ENCODE data around the gene PRAF2.

DNA sequence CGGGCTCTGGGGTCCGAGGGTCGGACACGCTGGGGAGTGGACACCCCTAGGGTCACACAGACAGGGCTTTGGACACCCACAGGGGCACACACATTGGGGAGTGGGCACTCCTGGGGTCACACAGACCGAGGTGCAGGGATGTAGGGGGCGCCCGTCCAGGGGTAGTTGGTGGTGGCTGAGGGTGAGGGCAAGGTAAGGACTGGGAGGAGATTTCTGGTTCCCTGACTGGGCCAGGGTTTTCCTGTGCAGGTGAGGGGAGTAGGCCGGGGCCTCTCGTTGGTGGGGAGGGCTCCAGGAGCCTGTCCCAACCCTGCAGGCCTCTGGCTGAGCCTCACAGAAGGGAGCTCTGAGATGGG is 27.8 kb upstream of the PRAF2 start:
- TF ChIP-seq, protein P1, sequence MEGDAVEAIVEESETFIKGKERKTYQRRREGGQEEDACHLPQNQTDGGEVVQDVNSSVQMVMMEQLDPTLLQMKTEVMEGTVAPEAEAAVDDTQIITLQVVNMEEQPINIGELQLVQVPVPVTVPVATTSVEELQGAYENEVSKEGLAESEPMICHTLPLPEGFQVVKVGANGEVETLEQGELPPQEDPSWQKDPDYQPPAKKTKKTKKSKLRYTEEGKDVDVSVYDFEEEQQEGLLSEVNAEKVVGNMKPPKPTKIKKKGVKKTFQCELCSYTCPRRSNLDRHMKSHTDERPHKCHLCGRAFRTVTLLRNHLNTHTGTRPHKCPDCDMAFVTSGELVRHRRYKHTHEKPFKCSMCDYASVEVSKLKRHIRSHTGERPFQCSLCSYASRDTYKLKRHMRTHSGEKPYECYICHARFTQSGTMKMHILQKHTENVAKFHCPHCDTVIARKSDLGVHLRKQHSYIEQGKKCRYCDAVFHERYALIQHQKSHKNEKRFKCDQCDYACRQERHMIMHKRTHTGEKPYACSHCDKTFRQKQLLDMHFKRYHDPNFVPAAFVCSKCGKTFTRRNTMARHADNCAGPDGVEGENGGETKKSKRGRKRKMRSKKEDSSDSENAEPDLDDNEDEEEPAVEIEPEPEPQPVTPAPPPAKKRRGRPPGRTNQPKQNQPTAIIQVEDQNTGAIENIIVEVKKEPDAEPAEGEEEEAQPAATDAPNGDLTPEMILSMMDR (IDR thresholded peaks at IDR 0.05) = peak; percentile 14; the same call in 1 of the 2 replicates
- no peak for TF ChIP-seq SIN3A (IDR thresholded peaks at IDR 0.05; ENCODE audit: borderline replicate concordance, insufficient read depth, low read depth, low read length)
- no peak for TF ChIP-seq POLR2AphosphoS5 (IDR thresholded peaks at IDR 0.05; ENCODE audit: low read depth, low read length)
- TF ChIP-seq, protein P2, sequence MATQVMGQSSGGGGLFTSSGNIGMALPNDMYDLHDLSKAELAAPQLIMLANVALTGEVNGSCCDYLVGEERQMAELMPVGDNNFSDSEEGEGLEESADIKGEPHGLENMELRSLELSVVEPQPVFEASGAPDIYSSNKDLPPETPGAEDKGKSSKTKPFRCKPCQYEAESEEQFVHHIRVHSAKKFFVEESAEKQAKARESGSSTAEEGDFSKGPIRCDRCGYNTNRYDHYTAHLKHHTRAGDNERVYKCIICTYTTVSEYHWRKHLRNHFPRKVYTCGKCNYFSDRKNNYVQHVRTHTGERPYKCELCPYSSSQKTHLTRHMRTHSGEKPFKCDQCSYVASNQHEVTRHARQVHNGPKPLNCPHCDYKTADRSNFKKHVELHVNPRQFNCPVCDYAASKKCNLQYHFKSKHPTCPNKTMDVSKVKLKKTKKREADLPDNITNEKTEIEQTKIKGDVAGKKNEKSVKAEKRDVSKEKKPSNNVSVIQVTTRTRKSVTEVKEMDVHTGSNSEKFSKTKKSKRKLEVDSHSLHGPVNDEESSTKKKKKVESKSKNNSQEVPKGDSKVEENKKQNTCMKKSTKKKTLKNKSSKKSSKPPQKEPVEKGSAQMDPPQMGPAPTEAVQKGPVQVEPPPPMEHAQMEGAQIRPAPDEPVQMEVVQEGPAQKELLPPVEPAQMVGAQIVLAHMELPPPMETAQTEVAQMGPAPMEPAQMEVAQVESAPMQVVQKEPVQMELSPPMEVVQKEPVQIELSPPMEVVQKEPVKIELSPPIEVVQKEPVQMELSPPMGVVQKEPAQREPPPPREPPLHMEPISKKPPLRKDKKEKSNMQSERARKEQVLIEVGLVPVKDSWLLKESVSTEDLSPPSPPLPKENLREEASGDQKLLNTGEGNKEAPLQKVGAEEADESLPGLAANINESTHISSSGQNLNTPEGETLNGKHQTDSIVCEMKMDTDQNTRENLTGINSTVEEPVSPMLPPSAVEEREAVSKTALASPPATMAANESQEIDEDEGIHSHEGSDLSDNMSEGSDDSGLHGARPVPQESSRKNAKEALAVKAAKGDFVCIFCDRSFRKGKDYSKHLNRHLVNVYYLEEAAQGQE (IDR thresholded peaks at IDR 0.05; ENCODE audit: insufficient read depth in 1 of 2, low read depth in 2 of 2, low read length in 1 of 2) = no peak
- no peak for TF ChIP-seq TCF7L2 (IDR thresholded peaks at IDR 0.05; ENCODE audit: low read depth, low read length)

All from Panc1 (cell line).